ENCODE results near the gene SMCO2.
"Not testable (repeated sequence)": the region's sequence is repeated elsewhere in the genome, so short reads cannot be mapped to it uniquely, and the experiment has no call there.

Gene SMCO2

DNA sequence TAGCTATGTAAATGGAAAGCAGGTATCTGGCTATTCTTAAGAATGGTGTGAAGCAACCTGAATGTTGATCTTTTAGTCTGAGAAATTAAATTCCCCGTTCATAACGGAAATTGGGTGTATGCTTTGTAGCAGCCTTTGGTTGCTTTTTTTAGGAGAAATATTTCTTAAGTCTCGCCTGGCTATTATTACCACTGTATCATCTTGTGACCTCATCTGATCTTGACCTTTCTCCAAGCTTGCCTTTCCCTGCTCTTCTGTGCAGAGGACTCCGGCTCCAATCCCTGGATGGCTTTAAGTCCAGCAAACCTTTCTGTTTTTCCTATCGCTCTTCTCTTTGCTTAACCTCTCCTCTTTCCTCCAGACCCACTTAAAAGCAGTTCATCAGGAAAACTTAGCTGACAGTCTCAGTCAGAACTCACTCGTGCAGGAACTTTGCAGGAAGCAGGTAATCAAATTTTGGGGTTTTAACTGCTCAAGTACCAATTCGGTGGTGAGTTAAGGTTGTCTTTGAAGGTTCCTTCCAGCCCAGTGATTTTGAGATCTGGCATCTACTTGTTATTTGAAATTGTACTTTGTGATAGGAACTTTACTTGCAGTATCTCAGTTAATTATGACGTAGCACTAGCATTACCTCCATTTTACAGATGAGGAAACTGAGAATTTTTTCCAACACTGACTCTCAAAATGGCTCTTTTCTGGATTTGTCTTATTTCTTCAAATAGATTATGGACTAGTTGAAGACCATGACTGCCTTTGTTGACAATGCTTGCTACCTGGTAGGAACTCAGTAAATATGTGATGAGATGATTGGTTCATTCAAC, 91.5 kb downstream of the SMCO2 start:
- POLR2A ChIA-PET: no interaction called here
- TF ChIP-seq, protein P1, sequence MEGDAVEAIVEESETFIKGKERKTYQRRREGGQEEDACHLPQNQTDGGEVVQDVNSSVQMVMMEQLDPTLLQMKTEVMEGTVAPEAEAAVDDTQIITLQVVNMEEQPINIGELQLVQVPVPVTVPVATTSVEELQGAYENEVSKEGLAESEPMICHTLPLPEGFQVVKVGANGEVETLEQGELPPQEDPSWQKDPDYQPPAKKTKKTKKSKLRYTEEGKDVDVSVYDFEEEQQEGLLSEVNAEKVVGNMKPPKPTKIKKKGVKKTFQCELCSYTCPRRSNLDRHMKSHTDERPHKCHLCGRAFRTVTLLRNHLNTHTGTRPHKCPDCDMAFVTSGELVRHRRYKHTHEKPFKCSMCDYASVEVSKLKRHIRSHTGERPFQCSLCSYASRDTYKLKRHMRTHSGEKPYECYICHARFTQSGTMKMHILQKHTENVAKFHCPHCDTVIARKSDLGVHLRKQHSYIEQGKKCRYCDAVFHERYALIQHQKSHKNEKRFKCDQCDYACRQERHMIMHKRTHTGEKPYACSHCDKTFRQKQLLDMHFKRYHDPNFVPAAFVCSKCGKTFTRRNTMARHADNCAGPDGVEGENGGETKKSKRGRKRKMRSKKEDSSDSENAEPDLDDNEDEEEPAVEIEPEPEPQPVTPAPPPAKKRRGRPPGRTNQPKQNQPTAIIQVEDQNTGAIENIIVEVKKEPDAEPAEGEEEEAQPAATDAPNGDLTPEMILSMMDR (IDR thresholded peaks at IDR 0.05; ENCODE audit: control extremely low read depth, extremely low read depth, low read depth, missing control alignments): no peak
- no peak for DNase-seq (ENCODE audit: extremely low spot score)
- CTCF ChIA-PET: interaction anchor here (0.9 to 2.6 kb wide), 8 partner anchors 11 to 97 kb away, joined by 3 to 11 read pairs (median 3); partner anchors contain the start of gene PPFIBP1

DNA sequence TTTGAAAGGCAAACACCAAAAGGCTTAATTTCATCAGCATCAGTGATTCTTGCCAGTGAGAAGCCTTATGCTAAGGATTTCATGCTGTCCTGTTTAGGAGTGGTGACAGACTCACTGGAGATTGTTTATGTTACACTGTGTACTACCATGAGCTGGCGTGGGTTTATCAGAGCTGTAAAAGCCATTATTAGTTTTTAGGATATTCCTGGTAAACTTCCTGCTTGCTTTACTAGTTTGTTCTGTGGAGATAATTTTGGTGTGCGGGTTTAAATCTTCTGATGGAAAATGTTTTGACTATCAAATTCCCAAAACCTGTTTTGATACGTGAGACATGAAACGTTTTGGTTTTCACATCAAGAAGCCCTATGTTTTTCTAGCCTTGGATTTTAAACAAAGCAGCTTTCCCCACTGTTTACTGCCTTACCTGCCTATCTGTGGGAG, 92.7 kb downstream of the SMCO2 start:
- CTCF ChIA-PET: interaction anchor here (1.1 to 1.5 kb wide), 3 partner anchors 7 to 14 kb away, joined by 3 read pairs; no protein-coding TSS in a partner anchor
- POLR2A ChIA-PET: no interaction called here
- no peak for DNase-seq (ENCODE audit: extremely low spot score)
- TF ChIP-seq, protein P1 (IDR thresholded peaks at IDR 0.05; ENCODE audit: control extremely low read depth, extremely low read depth, low read depth, missing control alignments): no peak

DNA sequence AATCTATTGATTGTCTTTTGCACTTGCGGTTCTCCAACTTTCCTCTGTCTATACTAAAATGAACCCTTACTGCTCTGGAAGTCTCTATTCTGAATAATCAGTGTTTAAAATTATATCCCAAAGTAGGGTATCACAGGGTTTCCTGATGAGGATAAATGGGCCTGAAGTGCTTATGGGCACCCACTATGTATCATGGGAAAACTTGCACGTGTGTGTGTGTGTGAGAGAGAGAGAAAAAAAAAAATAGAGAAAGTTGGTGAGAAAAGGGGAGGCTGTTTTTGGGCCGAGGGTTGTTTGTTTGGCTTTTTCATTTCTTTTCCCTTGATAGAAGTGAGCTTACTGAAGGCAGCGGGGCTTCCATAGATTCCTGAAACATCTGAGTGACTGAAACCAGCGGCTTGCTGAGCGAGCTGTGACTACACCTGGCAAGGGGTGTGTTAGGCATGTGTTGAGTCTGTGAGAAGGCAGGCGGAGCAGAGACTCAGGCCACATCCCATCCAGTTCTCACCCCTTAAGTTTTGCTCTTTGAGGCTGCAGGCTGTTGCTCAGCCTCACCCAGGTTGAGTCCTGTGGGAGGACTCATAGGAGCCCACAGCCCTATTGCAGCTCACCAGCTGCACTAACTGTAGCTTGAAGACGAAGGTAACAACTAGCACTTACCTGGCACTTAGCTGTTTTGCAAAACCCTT, 94.6 kb downstream of the SMCO2 start:
- TF ChIP-seq, protein P1 (IDR thresholded peaks at IDR 0.05; ENCODE audit: control extremely low read depth, extremely low read depth, low read depth, missing control alignments): no peak
- CTCF ChIA-PET: interaction anchor here (0.9 to 1.0 kb wide), 5 partner anchors 10 to 112 kb away, joined by 3 read pairs; no protein-coding TSS in a partner anchor
- DNase-seq (ENCODE audit: extremely low spot score): no peak
- POLR2A ChIA-PET: no interaction called here

DNA sequence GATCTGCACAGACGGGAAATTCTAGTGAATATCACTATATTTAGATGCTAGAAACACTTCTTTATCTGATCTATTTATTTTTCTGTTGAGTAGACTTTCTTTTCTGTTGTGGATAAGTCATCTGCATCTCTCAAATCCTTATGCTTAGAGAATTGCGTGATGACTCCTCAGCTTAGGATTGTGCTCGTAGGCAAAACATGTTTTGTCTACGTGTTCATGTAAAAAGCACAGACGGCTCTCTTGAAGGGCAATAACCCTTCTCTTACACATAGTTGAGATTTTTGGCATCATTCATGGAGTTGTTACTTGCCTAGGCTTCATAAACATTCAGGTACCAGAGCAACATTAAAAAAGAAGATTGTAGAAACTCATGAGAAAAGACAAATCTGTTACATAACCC, 96.1 kb downstream of the SMCO2 start:
- CTCF ChIA-PET: no interaction called here
- TF ChIP-seq, protein P1 (IDR thresholded peaks at IDR 0.05; ENCODE audit: control extremely low read depth, extremely low read depth, low read depth, missing control alignments): no peak
- DNase-seq (ENCODE audit: extremely low spot score): no peak
- POLR2A ChIA-PET: no interaction called here

GRCh38 chr12:27544858-27545257, 98.3 kb downstream of the SMCO2 start:
- CTCF ChIA-PET: interaction anchor here (1.5 to 1.7 kb wide), 2 partner anchors 8 to 13 kb away, joined by 3 to 7 read pairs; no protein-coding TSS in a partner anchor
- POLR2A ChIA-PET; DNase-seq (ENCODE audit: extremely low spot score): not testable (repeated sequence)

- no peak for DNase-seq (ENCODE audit: extremely low spot score)
- POLR2A ChIA-PET: no interaction called here
- CTCF ChIA-PET: interaction anchor here (1.2 to 3.2 kb wide), 5 partner anchors 9 to 60 kb away, joined by 3 to 13 read pairs (median 4); no protein-coding TSS in a partner anchor
- TF ChIP-seq, protein P1 (IDR thresholded peaks at IDR 0.05; ENCODE audit: control extremely low read depth, extremely low read depth, low read depth, missing control alignments): no peak
Measured at GRCh38 chr12:27545665-27546064, 99.1 kb downstream of the SMCO2 start.

All from GM10248 (cell line).